GM23338 (cell line): Measurements from ENCODE around the gene TSPO2. TPM values are rescaled to one million over a fixed set of nuclear protein-coding genes. Genes with fewer than 3 reads are reported as not detected.

Source experiments
- ATAC-seq: fragments of 200-7000 bp; cut with Tn5 transposase; 3 replicates; pipeline ENCODE4 v1.9.1; 2020
- DNase-seq: peaks from one replicate; pipeline ENCODE4 v3.0.0-alpha.2; 2015; ENCODE audit warnings: low spot score
- H2AFZ ChIP-seq: fragments of 200-600 bp; sonication (generic); 2 replicates; pipeline ENCODE4 v1.8.0; 2016; ENCODE audit warnings: antibody characterized with exemption, mild to moderate bottlenecking, moderate library complexity
- H3F3A ChIP-seq: fragments of 200-600 bp; sonication (generic); replicated peaks from 2 replicates; pipeline ENCODE4 v1.8.0; 2017; ENCODE audit warnings: antibody characterized with exemption, mixed run types, low read depth
- H3K27ac ChIP-seq: fragments of 200-600 bp; sonication (generic); 2 replicates; pipeline ENCODE4 v1.6.1; 2016; ENCODE audit warnings: low read depth
- H3K27me3 ChIP-seq: fragments of 200-600 bp; sonication (generic); 2 replicates; pipeline ENCODE4 v1.8.0; 2016; ENCODE audit warnings: mild to moderate bottlenecking, mixed run types, moderate library complexity; ENCODE audit not compliant: insufficient read depth
- H3K36me3 ChIP-seq: fragments of 200-600 bp; sonication (generic); 2 replicates; pipeline ENCODE4 v1.8.0; 2016; ENCODE audit warnings: mild to moderate bottlenecking; ENCODE audit not compliant: insufficient read depth
- H3K4me1 ChIP-seq: fragments of 200-600 bp; sonication (generic); 2 replicates; pipeline ENCODE4 v1.8.0; 2016; ENCODE audit warnings: mild to moderate bottlenecking, moderate library complexity; ENCODE audit not compliant: insufficient read depth
- H3K4me2 ChIP-seq: fragments of 200-600 bp; sonication (generic); 2 replicates; pipeline ENCODE4 v1.7.1; 2017; ENCODE audit warnings: mixed run types
- H3K4me3 ChIP-seq: fragments of 200-600 bp; sonication (generic); 2 replicates; pipeline ENCODE4 v1.6.1; 2016; ENCODE audit warnings: mixed run types
- H3K79me2 ChIP-seq: fragments of 200-600 bp; sonication (generic); replicated peaks from 2 replicates; pipeline ENCODE4 v1.8.0; 2017; ENCODE audit warnings: mild to moderate bottlenecking; ENCODE audit not compliant: insufficient read depth
- H3K9me2 ChIP-seq: fragments of 200-600 bp; sonication (generic); 2 replicates; pipeline ENCODE4 v1.8.0; 2017; ENCODE audit not compliant: insufficient read depth
- H4K20me1 ChIP-seq: fragments of 200-600 bp; sonication (generic); replicated peaks from 2 replicates; pipeline ENCODE4 v1.8.0; 2017; ENCODE audit warnings: mild to moderate bottlenecking; ENCODE audit not compliant: insufficient read depth
- H3K27ac Mint-ChIP-seq: 2 replicates; pipeline ENCODE4 v1.8.0; 2020; ENCODE audit warnings: inconsistent platforms, mild to moderate bottlenecking, moderate library complexity, mixed read lengths
- H3K27me3 Mint-ChIP-seq: 3 replicates; pipeline ENCODE4 v1.8.0; 2022; ENCODE audit warnings: low read depth, mild to moderate bottlenecking, moderate library complexity, mixed read lengths, inconsistent platforms; ENCODE audit not compliant: insufficient read depth, poor library complexity
- H3K36me3 Mint-ChIP-seq: 3 replicates; pipeline ENCODE4 v1.8.0; 2021; ENCODE audit warnings: low read depth, mild to moderate bottlenecking, inconsistent platforms, moderate library complexity, mixed read lengths
- H3K4me1 Mint-ChIP-seq: 3 replicates; pipeline ENCODE4 v1.8.0; 2020; ENCODE audit warnings: mild to moderate bottlenecking, inconsistent platforms, mixed read lengths
- H3K4me3 Mint-ChIP-seq: 3 replicates; pipeline ENCODE4 v1.8.0; 2021; ENCODE audit warnings: moderate library complexity, mild to moderate bottlenecking, inconsistent platforms, mixed read lengths
- H3K9me3 Mint-ChIP-seq: 3 replicates; pipeline ENCODE4 v1.8.0; 2020; ENCODE audit warnings: moderate library complexity, mild to moderate bottlenecking, inconsistent platforms, mixed read lengths
- CREB1 ChIP-seq: fragments of 250-450 bp; sonication (Bioruptor Pico); IDR thresholded peaks from 2 replicates; pipeline ENCODE4 v1.5.0; 2020; ENCODE audit warnings: low read depth, mild to moderate bottlenecking, moderate library complexity
- CTCF ChIP-seq, 2 experiments: fragments of 200-600 bp in 1 of 2; sonication (generic) in 1 of 2; conservative IDR thresholded peaks; 2 replicates each; pipeline versions ENCODE4 v1.5.1 to v1.6.1; 2016 to 2017; ENCODE audit warnings: antibody characterized with exemption in 2 of 2, low read depth in 2 of 2, mild to moderate bottlenecking in 2 of 2, moderate library complexity in 1 of 2
- ETS1 ChIP-seq: IDR thresholded peaks from 2 replicates; pipeline ENCODE4 v1.6.1; 2016; ENCODE audit warnings: antibody characterized with exemption
- EZH2 ChIP-seq: fragments of 200-600 bp; sonication (generic); IDR thresholded peaks from one replicate; pipeline ENCODE4 v1.8.0; 2017; ENCODE audit warnings: antibody characterized with exemption, mild to moderate bottlenecking, low read depth; ENCODE audit not compliant: unreplicated experiment
- EZH2phosphoT487 ChIP-seq: fragments of 200-600 bp; sonication (generic); IDR thresholded peaks from one replicate; pipeline ENCODE4 v1.8.1; 2018; ENCODE audit warnings: antibody characterized with exemption; ENCODE audit not compliant: unreplicated experiment
- JUNB ChIP-seq: IDR thresholded peaks from one replicate; pipeline ENCODE4 v1.6.1; 2016; ENCODE audit warnings: antibody characterized with exemption; ENCODE audit not compliant: unreplicated experiment
- NANOG ChIP-seq: IDR thresholded peaks from 2 replicates; pipeline ENCODE4 v1.6.1; 2016; ENCODE audit warnings: antibody characterized with exemption, borderline replicate concordance
- POLR2AphosphoS5 ChIP-seq: IDR thresholded peaks from 2 replicates; pipeline ENCODE4 v1.6.1; 2016; ENCODE audit warnings: antibody characterized with exemption, low read depth
- REST ChIP-seq: IDR thresholded peaks from one replicate; pipeline ENCODE4 v1.6.1; 2018; ENCODE audit warnings: antibody characterized with exemption; ENCODE audit not compliant: unreplicated experiment
- STAT1 ChIP-seq: IDR thresholded peaks from one replicate; pipeline ENCODE4 v1.6.1; 2016; ENCODE audit warnings: antibody characterized with exemption; ENCODE audit not compliant: unreplicated experiment
- ZNF114 ChIP-seq: fragments of 250-450 bp; sonication (Bioruptor Pico); IDR thresholded peaks from 2 replicates; pipeline ENCODE4 v1.5.0; 2020; ENCODE audit warnings: mild to moderate bottlenecking, moderate library complexity
- ZNF331 ChIP-seq: fragments of 250-450 bp; sonication (Bioruptor Pico); IDR thresholded peaks from 2 replicates; pipeline ENCODE4 v1.5.0; 2020; ENCODE audit warnings: low read depth, mild to moderate bottlenecking, moderate library complexity
- ZNF462 ChIP-seq: fragments of 250-450 bp; sonication (Bioruptor Pico); IDR thresholded peaks from 2 replicates; pipeline ENCODE4 v1.5.0; 2020; ENCODE audit warnings: mild to moderate bottlenecking, moderate library complexity
- polyA plus RNA-seq: library from polyadenylated mRNA; unstranded; fragments of >200 nt; fragmentation: Nextera tagmentation; extraction: Ambion mirVana; gene quantifications from 2 replicates; pipeline ENCODE4 v1.2.1, GENCODE V29; 2016
- total RNA-seq: library from RNA; depleted of rRNA; stranded (reverse); fragments of >200 nt; shearing (Covaris generic); gene quantifications from 2 replicates; pipeline ENCODE4 v1.2.3, GENCODE V29; 2014

TSPO2 gene
- total and polyA plus RNA-seq, 2 experiments from 2014 or later, result 0.31 TPM; not detected in 1

GRCh38 chr6:41073968-41074691 lies 31.9 kb downstream of the TSPO2 start:
- Mint-ChIP-seq H3K36me3 (peaks cover 16% of the 10 kb centered on the region), H3K27me3 (peaks cover 11% of the 10 kb centered on the region), H3K4me3 (peak overlapping the region; percentile 91), H3K4me1 (peaks cover 31% of the 10 kb centered on the region), H3K27ac (peak overlapping the region; percentile 83), H3K9me3 (no peaks in the 10 kb centered on the region; the same call in 2 of the 3 replicates)
- Histone ChIP-seq H3K36me3 (peaks cover 4% of the 10 kb centered on the region; the same call in 1 of the 2 replicates), H3K4me2 (peak overlapping the region; percentile 90), H3K4me3 (peak overlapping the region; percentile 66), H3K9me2 (no peaks in the 10 kb centered on the region), H3K79me2 (peaks cover 65% of the 10 kb centered on the region), H3F3A (peaks cover 2% of the 10 kb centered on the region; the same call in 1 of the 2 replicates), H4K20me1 (peaks cover 21% of the 10 kb centered on the region; the same call in 1 of the 2 replicates), H2AFZ (no peak overlapping the region), H3K4me1 (peaks cover 33% of the 10 kb centered on the region), H3K27ac (peak overlapping the region; percentile 76), H3K27me3 (no peaks in the 10 kb centered on the region)
- no peak for ATAC-seq
- peak; percentile 24 for DNase-seq
- TF ChIP-seq STAT1 (no peak), ETS1 (no peak), NANOG (no peak), EZH2phosphoT487 (no peak), ZNF462 (no peak), CREB1 (CRISPR knock-in tag) (no peak), JUNB (no peak), EZH2 (no peak), CTCF (conservative IDR thresholded peaks at IDR 0.05; ENCODE audit: low read depth in 2 of 2) (no peak), ZNF114 (no peak), POLR2AphosphoS5 (no peak), REST (no peak), ZNF331 (no peak)
